ENCODE data around the gene PAX6. TPM values are rescaled to one million over a fixed set of nuclear protein-coding genes. Genes with fewer than 3 reads are reported as not detected.

PAX6 gene
- total RNA-seq, 4 donors from 2014 or later, result 0.08 to 1.1 (median 0.55) TPM

- 0% methylated on average over 3 to 4 of the region's 40 CpGs for WGBS, 2 donors (ENCODE audit: low coverage in 1 of 2)
- H3K4me3 ChIP-seq, result peak overlapping the region in 1 of 2 donors; percentile 35
- TF ChIP-seq POLR2AphosphoS5 (IDR thresholded peaks at IDR 0.05), result no peak
- no peak for TF ChIP-seq POLR2A (IDR thresholded peaks at IDR 0.05)
- TF ChIP-seq CTCF (IDR thresholded peaks at IDR 0.05), result no peak
- no peak for TF ChIP-seq EP300 (IDR thresholded peaks at IDR 0.05)
- no peaks in the 10 kb centered on the region for H3K36me3 ChIP-seq
- H3K27me3 ChIP-seq, result peaks cover 100% of the 10 kb centered on the region
- peaks cover 0 to 71% (median 62%) of the 10 kb centered on the region in 3 donors for H3K4me1 ChIP-seq
- H3K27ac ChIP-seq, result no peak overlapping the region
- H3K9me3 ChIP-seq, result peaks cover 0 to 7% (median 0%) of the 10 kb centered on the region in 3 donors
- ATAC-seq, result no peak
Observed at GRCh38 chr11:31816468-31817053, 5.4 kb upstream of the PAX6 start.

DNA sequence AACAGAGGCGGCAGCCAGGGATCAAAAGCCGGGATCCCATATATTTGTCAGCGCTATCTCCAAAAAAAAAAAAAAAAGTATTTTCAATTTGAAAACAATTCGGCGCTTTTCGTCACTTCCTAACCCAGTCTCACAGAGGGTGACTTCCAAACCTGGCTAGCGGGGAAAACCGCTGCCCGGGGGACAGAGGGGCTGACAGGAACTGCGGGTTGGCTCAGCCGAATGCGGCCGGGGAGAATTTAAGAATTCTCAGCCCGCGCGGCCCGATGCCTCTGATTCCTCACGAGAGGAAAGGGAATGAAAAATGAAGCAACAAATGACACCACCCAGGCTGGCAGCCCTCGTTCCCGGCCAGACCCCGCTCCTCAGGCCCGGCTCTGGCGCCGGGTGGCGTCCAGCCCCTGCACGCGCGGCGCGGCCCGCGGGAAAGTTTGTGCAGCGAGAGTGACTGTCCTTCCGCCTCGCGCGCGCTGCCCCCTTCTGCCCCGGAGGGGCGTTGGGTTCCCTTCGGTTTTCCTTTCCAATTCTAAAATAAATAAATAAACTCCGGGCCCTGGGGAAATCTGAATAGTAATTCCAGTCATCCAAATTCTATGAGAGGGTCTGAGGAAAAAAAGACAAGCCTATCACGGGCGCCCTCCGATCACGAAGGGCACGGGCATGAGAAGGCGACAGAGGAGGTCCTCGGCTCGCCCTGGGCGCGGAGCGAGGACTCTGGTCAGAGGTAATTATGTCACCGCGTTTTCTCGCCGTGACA lies 4.8 kb upstream of the PAX6 start:
- peaks cover 100% of the 10 kb centered on the region for H3K27me3 ChIP-seq
- 3 to 5% methylated on average over 6 to 56 of the region's 57 CpGs for WGBS, 2 donors (ENCODE audit: low coverage in 1 of 2)
- no peaks in the 10 kb centered on the region for H3K36me3 ChIP-seq
- peaks cover 0 to 7% (median 0%) of the 10 kb centered on the region in 3 donors for H3K9me3 ChIP-seq
- H3K27ac ChIP-seq, result no peak overlapping the region
- H3K4me3 ChIP-seq, result peak overlapping the region in 1 of 2 donors; percentile 32
- no peak for ATAC-seq
- TF ChIP-seq POLR2AphosphoS5 (IDR thresholded peaks at IDR 0.05) (no peak), EP300 (IDR thresholded peaks at IDR 0.05) (no peak), CTCF (IDR thresholded peaks at IDR 0.05) (no peak), POLR2A (IDR thresholded peaks at IDR 0.05) (no peak)
- peaks cover 0 to 78% (median 69%) of the 10 kb centered on the region in 3 donors for H3K4me1 ChIP-seq

DNA sequence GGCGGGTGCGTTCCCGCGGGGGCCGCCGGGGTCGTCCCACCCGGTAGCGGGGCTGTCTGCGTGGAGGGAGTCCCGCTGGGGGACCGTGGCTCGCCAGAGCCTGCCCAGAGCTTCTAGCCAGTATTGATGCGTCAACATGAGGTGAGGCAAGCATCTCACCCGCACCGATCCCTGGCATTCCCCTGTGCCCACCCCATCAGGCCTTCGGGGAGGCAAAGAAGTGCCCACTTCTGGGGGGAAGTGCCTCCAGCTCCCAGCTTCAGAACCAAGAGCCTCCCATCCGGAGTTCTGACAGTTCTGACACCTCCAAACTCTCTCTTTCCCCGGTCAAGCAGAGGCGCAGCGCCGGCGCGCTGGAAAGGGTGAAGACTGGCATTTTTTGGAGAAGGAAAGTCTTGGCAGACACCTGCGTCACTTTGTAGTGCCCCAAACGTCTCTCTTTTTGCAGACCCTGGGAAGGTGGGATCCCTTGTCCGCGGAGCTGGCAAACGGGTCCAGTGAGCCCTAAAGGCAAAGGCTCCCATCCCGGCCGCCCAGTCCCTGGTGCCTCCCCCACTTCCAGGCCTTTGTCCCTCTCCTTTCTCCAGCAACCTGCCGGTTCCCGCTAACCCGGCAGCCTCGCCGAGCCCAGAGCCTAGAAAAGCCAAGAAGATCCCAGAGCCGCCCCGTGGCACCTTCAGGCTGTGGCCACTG lies 3.2 kb upstream of the PAX6 start:
- Histone ChIP-seq H3K4me1 (peaks cover 0 to 94% (median 81%) of the 10 kb centered on the region in 3 donors), H3K27ac (no peak overlapping the region), H3K27me3 (peaks cover 100% of the 10 kb centered on the region), H3K36me3 (no peaks in the 10 kb centered on the region), H3K4me3 (peak overlapping the region in 1 of 2 donors; percentile 52), H3K9me3 (no peaks in the 10 kb centered on the region)
- no peak for ATAC-seq
- WGBS, 2 donors (ENCODE audit: low coverage in 1 of 2), result 40% methylated on average over 1 of the region's 38 CpGs; no CpG with 5 or more reads in 1 of the 2 donors
- no peak for TF ChIP-seq EP300 (IDR thresholded peaks at IDR 0.05)
- TF ChIP-seq POLR2AphosphoS5 (IDR thresholded peaks at IDR 0.05), result no peak
- TF ChIP-seq CTCF (IDR thresholded peaks at IDR 0.05), result no peak
- TF ChIP-seq POLR2A (IDR thresholded peaks at IDR 0.05), result no peak

DNA sequence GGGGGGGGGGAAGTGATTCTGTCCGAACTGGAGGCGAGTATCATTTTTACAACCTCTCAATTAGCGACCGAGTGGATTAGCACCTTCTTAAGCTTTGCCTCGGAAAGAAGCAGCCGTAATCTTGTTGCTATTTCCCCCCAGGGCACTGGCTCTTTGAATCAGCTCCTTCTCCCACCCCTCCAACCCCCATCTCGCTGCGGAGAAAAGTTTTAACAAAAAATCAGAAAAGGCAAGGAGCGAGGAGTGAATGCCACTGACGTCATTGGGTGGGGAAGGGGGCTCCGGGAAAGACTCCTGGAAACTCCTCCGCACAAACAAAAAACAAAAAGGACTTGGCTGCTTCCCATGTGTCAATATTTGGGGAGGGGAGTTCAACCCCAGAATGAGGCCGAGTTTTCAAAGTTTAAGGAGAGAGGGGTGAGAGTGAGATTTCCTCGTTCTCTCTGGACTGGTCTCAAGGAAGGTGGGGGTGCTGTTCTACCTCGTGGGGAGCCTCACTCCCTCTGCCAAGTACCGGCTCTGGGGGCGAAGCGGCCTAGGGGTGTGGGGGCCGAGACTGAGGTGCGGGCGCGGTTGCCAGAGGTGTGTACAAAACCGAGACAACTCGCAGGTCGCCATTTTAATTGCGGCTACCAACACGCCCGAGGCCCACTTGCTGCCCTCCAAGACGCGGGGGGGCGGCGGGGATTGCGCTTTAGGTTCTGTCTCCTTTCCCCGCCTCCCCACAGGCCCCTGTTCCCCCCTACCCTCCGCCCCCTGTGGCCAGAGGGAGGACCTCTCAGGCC lies 2.5 kb upstream of the PAX6 start:
- Histone ChIP-seq H3K27ac (no peak overlapping the region), H3K4me1 (peaks cover 0 to 95% (median 81%) of the 10 kb centered on the region in 3 donors), H3K36me3 (no peaks in the 10 kb centered on the region), H3K4me3 (peak overlapping the region in 1 of 2 donors; percentile 52), H3K9me3 (no peaks in the 10 kb centered on the region), H3K27me3 (peaks cover 100% of the 10 kb centered on the region)
- ATAC-seq, result no peak
- TF ChIP-seq POLR2A (IDR thresholded peaks at IDR 0.05) (no peak), EP300 (IDR thresholded peaks at IDR 0.05) (no peak), POLR2AphosphoS5 (IDR thresholded peaks at IDR 0.05) (no peak), CTCF (IDR thresholded peaks at IDR 0.05) (no peak)
- 5% methylated on average over 14 of the region's 35 CpGs for WGBS, 2 donors (ENCODE audit: low coverage in 1 of 2)
